HG03196 (cell line): ENCODE results near the gene FBLN2.
"Not testable (repeated sequence)": the region's sequence is repeated elsewhere in the genome, so short reads cannot be mapped to it uniquely, and the experiment has no call there.

Experiments
- ATAC-seq: cut with Tn5 transposase; IDR thresholded peaks from one replicate; pipeline ENCODE4 v1.9.1; 2021; ENCODE audit not compliant: unreplicated experiment

Gene FBLN2

GRCh38 chr3:13548696-13549622 is at the start of gene FBLN2:
Gene FBLN2 (plus strand): TSS chr3:13549125. CDS start chr3:13570356, 21,231 bp downstream.
- no peak for ATAC-seq

GRCh38 chr3:13499246-13499645 is 49.7 kb upstream of the FBLN2 start:
- not testable (repeated sequence) for ATAC-seq

DNA sequence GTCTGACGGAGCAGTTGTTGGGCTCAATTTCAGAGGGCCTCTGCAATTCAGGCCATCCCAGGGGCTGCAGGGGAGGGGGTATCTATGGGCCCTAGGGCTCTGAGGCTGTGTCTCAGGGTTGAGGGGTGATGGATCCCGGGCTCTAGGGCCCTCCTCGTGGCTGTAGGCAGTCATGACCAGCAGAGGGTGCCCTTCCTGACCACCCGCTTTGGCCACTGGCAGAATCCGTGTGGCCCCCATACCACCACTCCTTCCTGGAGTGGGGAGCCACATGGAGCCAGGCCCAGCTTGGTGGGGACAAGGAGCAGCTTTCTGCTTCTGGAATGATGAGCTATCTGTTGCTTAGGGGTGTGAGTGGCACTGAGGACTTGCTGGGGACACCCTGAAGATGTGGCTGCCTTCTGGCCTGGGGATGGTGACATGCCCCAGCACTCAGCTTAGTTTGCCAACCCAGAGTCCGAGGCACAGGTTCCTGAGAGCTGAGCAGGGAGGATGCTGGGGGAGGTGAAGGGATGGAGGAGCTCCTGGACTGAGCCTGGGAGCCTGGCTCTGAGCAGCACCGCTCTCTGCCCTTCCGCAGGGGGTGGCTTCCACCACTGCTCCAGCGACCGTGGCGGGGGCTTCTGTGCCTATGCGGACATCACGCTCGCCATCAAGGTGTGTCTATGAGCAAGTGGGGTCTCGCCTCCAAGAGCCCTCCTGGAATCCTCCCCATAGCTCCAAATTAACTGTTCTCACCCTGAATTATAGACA is 48.6 kb upstream of the FBLN2 start:
- ATAC-seq = no peak

DNA sequence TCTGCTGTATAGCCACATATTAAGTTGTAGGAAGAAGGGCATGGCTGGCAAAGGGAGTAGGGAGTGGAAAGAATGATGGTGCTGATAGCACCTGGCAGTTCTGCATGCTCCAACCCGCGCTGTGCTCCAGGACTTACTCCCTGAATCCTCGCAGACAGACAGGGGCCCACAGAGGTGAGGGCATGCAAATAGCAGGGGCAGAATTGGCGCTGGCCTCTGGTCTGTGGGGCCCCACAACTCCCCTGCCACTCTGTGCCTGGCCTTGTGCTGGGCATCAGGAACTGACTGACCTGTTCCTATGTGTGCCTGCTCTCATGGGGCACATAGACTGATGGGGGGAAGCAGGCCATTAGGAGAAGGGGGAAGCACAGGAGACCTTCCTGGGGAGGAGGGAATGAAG is 47.9 kb upstream of the FBLN2 start:
- no peak for ATAC-seq

- ATAC-seq = no peak
Measured at GRCh38 chr3:13501521-13501920, 47.4 kb upstream of the FBLN2 start.

DNA sequence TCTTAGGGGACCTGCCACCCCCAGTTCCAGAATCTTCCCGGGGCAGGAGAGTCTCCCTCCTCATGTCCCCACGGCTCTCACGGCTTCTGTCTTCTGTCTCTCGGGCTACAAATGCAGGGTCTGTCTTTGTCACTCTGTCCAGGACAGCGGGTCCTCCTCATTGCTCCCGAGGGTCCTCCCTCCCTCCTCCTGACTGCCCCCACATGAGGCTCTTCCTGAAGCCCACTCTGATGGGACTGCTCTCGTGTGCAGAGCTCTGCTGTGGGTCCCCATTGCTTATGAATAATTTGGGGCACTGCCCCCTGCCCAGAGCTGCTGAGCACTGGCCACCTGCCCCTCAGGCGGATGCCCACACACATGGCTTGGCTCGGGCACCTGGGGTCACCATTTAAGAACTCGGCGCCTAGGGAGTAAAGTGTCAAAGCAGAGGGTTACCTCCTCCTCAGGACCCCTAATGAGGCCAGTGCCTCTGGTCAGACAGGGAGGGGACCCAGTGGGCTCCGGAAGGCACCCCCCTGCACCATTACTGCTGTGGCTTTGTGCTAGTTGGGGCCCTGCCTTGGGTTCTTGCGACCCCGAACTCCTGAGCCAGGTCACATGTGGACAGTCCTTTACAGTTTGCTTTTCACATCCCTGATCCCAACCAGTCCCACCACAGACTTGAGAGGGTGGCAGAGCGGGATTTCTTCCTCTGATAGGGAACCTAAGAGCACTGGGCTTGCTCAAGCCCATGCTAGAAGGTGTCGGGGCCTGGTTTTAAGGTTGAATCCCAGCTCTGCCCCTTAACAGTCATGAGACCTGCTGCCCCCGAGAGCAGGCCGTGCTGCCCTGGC is 46.8 kb upstream of the FBLN2 start:
- ATAC-seq = no peak

GRCh38 chr3:13502791-13503060 is 46.2 kb upstream of the FBLN2 start:
- no peak for ATAC-seq

GRCh38 chr3:13504161-13504831 is 44.6 kb upstream of the FBLN2 start:
- ATAC-seq = no peak

DNA sequence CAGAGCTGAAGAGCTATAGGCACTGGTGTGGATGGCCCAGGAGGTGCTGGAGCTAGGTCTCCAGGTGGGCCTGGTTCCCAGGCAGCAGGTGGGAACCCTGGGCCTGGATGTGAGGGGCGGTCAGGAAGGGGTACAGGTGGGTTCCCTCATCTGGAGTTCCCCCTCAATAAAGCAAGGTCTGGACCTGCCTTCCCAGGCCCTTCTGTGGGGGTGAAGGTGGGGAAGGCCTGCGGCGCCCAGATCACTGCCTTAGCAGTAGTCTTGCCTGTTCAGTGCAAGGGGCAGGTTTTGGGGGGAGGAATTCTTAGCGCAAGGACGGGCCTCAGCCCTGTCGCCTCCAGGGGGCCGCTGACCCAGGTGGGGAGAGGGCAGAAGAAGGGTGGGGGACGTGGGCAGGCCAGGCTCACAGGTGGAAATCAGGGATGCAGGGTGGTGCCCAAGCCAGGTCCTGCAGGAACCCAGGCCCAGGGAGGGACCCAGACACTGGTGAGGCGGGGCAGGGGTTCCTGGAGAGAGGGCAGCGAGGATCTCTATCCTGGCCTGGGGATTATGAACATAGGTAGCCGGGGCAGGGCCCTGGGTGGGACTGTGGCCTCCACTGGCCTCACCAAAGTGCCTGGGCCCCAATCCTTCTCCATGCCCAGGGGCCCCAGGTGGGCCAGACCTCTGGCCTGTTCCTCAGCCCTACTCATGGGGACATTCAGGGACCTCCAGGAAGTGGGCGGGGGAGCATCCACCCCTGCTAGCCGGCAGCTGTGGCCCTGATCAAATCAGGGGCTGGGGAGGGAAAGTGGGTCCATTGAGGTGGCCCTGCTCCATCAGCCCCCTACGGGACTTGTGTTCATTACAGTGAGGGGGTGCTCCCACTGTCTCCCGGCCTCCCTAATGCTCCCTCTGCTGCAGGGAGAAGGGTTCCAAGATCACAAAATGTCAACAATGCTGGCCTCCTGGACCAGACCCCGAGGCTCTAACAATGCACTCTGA is 43.5 kb upstream of the FBLN2 start:
- ATAC-seq = no peak

- no peak for ATAC-seq
Measured at GRCh38 chr3:13506239-13506638, 42.7 kb upstream of the FBLN2 start.

- ATAC-seq = no peak
Measured at GRCh38 chr3:13506680-13507079, 42.2 kb upstream of the FBLN2 start.

DNA sequence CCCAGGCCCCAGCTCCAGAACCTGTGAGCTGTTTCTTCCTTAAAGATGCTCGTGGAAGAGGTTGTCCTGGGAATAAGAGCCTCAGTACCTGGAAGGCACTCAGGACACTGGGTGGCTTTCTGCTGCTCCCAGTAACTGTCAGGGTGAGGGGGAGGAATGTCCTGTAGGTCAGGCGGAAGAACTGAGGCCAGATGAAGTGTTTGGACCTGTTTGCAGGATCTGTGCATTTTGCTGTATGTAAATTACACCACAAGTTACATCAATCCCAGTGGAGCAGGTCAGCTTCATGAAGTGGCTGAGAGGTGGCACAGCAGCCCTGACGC is 41.7 kb upstream of the FBLN2 start:
- no peak for ATAC-seq

- no peak for ATAC-seq
Measured at GRCh38 chr3:13507570-13508339, 41.2 kb upstream of the FBLN2 start.

DNA sequence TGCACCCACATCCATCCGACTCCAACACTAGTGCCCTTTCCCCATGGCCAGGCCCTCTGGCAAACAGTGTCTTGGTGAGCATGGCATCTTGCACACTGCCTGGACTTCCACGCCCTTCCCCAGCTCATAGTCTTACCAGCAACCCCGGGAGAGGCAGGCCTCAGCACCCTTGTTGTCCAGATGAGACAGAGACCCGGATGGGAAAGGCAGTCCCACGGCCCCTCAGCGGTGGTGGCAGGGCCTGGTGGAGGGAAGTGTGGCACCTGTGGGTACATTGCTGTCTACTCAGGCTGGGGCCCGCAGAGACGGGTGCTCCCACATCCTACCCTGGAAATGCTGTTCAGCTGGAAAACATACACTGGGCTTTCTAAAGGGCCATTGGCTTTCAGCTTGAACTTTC is 40.4 kb upstream of the FBLN2 start:
- ATAC-seq = no peak

DNA sequence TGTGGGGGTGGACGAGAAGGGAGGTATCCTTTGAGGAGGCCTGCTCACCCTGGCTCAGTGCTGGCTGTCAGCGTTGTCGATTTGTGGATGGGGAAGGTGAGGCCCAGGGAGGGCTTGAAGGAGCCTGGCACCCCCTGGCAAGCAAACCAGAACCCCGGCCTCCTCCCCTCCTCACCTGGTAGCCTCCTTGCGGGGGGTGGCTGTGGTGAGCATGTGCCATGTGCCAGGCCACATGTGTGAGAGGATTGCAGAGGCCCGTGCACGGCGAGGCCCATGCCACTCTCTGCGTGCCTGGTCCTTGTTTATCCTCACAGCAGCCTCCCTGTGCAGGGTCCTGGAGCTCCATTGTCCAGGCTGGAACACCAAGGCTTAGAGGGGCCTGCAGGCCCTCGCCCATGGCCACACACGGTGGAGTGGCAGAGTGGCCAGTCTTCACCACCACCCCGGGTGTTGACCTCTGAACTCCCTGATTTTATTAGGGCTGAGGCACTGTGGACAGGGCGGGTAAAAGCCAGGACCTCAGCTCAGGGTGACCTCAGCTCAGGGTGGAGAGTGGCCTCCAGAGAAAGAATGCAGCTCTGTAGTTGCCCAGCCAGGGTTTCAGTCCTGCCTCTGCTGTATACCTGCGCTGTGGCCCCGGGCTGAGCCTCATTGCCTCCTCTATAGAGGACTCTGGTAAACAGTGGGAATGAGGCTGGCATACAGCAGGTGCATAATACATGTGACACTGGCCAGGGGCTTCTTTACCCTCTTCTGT is 39.7 kb upstream of the FBLN2 start:
- ATAC-seq = no peak

- ATAC-seq = no peak
Measured at GRCh38 chr3:13509816-13510192, 39.1 kb upstream of the FBLN2 start.

GRCh38 chr3:13512451-13512850 is 36.5 kb upstream of the FBLN2 start:
- no peak for ATAC-seq
